Skin of body (tissue), 2 donors: ENCODE data around the gene ABCC9. TPM values are rescaled to one million over a fixed set of nuclear protein-coding genes. Genes with fewer than 3 reads are reported as not detected.

Experiments
- DNase-seq: peaks from one replicate; lab custom pipeline; 2025; lab: John Stamatoyannopoulos, UW
- total RNA-seq: library from RNA; depleted of rRNA; stranded (reverse); fragments of >200 nt; gene quantifications from one replicate; pipeline ENCODE4 v1.2.3, GENCODE V29; 2014

The ABCC9 gene
- total RNA-seq = 46.3 TPM

DNA sequence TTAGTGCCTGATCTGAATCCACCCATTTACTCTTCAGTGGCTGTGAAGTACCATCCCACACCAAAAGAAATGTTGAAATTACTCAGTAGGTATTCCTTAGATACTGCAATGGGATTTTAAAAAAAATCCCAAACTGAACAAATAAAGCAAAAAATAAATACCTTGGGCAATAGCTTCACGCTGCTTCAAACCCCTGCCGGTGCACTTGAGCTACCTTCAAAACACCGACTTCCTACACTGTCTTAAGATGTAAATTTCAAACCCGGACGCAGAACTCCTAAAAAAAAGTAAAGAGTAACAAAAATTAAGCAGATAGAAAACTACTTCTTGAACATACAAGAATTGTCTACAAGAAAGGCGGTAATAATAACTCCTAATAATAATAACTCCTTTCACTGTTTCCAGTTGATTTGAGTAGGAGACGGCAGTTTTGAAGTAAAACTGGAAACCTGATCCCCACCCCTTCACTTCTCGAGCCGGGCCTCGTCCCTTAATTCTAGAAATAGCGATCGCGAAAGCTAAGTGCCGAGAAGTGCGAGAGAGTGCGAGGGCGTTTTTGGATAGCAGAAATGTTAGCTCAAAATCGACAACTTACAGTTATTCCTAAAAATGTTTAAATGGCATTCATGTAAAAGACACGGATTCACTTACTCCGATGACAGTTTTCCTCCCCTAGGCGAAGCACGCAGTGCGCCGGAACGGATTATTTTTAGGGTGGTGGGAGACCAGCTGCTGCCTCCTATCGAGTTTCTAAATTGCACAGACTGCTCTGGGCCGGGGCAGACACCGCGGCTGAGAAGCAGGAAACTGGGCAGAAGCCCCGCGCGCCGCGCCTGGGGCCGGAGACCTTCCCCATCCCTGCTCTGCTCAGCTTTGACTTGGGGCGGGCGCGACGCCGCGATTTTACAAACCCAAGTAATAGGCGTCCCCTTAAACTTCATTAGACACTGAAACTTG lies at the start of gene ABCC9:
ABCC9 (minus strand) TSS at position 878 of the 957 bp plus-strand sequence. CDS start 4,752 bp downstream, outside the sequence.
- DNase-seq = peak; percentile 21

DNA sequence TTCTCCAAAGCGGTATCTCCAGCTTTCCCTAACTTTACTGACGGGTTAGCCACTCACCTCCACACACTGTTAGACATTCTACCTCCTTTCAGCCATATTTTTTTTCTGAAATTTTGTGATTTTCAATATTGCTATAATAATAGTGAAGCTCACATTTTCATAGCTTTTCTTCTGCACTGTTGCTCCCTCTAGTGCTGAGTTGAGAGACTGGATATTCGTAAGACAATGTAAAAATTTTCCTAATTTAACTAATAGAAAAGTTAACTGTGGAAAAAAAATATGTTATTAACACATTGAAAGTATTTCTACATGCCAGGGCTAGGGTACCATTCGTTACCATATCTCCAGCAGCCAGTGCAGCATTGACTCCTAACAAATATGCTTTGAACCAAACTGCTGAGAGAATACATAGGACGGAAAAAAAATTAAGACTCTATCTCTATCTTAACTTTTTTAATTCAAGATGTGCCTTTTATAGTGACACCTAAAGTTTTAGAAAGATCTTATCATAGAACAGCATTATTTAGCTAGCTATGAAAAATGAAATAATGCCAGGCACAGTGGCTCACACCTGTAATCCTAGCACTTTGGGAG lies 48.7 kb upstream of the ABCC9 start:
- peak; percentile 16 for DNase-seq

DNA sequence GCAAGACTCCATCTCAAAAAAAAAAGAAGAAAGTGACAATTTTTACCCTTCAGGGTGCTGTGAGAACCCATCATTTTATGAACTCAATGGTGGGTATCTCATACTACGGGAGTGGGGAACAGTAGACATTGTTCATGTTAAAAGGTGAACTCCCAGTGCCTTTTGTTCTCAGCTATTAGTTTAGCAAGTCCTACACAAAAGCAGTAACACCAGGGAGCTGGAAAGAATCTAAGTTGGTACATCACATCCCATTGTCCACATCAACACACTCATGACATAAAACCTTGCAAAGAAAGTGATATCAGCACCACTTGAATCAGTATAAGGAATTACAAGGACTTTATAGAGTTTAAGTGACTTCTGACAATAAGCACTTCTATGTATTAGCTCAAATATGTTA lies 47.4 kb upstream of the ABCC9 start:
- DNase-seq = no peak

DNA sequence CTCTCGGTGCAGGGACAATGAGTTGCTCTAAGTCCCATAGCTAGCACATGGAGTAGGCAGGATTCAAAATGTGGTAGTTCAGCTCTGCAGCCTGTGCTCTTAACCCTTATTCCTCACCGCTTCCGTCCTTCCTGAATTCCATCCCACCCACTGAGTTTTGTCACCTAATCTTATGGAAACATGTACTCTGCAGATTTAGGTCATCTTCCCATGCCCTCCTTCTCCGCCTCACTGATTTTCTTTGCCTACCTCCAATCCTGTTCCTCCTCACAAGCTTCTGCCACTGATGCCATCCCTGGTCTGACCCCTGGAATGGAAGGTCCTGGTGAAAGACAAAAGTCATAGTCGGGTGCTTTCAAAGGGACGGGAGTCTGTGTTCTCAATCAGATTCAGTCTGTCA lies 46.5 kb upstream of the ABCC9 start:
- no peak for DNase-seq

DNA sequence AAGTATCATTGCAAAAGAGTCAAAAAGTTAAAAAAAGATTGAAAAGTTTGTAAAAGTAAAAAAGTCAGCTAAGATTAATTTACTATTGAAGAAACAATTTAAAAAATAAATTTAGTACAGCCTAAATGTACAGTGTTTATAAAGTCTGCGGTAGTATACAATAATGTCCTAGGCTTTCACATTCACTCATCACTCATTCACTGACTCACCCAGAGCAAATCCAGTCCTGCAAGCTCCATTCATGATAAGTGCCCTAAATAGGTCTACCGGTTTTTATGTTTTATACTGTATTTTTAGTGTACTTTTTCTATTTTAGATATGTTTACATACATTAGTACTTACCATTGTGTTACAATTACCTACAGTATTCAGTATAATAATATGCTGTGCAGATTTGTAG lies 43.9 kb upstream of the ABCC9 start:
- DNase-seq = no peak

DNA sequence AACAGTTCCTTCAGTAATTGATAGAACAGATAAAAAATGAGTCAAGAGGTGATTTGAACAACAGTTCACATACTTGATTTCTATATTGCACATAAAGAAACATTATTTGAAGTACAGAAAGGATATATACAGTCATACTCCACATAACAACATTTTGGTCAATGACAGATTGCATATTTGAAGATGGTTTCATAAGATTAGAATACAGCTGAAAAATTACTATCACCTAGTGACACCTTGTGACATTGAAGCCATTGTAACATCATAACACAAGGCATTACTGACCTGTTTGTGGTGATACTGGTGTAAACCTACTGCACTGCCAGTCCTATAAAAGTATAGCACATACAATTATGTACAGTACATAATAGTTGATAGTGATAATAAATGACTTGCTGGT lies 43.1 kb upstream of the ABCC9 start:
- DNase-seq = no peak

DNA sequence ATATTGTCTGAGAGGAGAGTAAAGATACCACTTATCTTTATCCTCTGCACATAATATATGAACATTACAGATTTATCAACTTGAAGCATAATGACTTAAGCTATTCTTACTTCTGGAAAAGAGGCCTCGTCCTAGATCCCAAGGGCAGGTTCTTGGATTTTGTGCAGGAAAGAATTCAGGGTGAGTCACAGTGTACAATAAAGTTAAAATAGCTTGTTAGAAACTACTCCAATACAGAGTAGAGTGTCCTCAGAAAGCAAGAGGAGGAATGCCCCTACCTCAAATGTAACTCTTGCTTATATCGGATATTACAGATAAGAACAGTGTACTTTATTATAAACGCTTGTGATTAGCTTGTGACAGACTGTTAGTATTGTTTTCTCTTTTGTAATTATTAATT lies 41.9 kb upstream of the ABCC9 start:
- no peak for DNase-seq

DNA sequence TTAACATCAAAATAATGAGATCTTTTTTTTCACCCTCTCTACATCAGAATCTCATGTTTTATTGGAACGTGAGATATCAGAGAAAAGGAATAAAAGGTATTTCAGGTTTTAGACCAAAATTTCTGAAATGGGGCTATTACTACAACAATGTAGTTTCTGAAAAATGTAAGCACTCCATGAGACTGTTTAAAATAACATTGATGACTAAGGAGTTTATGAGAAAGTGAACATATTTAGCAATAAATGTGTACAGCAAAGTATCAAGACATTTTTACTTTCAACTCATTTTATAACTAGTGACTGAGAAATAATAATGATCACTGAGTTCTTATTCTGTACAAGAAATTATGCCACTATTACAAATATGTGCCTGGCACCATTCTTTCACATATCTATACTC lies 39.3 kb upstream of the ABCC9 start:
- DNase-seq = no peak

DNA sequence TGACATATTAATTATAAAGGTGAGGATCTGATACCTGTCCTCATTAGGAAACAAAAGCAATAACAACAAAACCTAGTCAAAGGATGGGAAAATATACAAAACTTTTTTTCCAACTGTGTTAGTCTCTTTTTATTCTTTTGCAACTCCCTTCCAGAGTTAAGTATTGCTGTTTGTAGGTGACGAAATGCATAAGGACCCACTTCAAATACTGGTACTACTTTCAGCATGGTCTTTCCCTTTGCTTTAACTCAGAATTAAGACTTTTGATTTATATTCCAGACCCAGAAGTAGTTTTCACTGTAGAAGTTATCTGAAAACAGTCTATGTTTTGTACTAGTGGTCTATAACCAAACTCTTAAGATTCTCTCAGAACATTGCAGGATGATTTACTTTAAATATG lies 34.1 kb upstream of the ABCC9 start:
- no peak for DNase-seq

DNA sequence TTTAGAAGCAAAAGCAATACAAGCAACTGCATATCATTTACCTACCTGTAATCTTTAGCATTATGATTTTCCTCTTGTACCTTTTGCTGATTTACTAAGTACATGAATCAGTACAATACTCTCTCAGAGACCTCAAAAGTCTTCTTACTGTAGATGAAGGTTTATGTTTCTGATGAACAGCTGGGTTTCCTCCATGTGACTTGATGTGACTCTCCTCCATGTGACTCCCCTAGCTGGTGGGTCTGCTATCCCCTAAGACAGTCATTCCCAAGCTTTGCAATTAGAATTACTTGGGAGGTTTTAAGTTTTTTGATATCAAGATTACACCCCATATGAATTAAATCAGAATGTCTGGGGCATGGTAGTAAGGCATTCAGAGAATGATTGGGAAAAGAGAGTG lies 32.0 kb upstream of the ABCC9 start:
- DNase-seq = no peak

DNA sequence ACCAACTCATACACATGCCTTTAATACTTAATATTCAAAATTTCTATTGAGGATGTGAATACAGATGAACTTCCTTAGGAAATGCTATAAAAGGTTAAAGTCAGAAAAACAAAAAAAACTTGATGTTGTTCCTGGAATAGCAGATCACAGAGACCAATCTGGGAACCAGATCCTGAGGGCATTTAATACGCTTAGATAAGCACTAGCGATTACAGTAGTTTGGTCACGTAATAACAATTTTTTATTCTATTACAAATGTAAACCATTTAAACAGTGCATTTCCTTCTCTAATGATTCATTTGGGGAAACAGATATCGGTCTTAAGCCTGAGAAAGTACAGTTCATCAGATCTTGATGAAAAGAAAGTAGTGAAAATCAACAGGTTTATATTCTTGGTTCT lies 30.8 kb upstream of the ABCC9 start:
- DNase-seq = no peak

DNA sequence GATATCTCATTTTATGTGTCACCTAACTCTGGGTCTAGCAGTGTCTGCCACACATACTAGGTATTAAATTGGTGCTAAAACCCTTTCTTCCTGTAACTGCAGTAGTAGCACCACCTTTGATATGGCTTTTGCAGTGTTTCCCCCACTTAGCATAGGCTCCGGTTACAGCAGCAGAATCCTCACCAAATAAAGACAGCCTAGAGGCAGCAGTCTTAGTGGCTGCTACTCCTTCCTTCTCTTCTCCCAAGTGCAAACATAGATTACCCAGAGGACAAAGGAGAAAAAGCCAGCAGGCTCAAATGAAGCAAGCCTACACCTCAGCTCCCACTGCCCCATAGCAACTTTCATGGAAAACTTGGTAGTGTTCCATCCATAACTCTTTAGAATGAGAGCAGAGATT lies 30.1 kb upstream of the ABCC9 start:
- peak; percentile 0 for DNase-seq

DNA sequence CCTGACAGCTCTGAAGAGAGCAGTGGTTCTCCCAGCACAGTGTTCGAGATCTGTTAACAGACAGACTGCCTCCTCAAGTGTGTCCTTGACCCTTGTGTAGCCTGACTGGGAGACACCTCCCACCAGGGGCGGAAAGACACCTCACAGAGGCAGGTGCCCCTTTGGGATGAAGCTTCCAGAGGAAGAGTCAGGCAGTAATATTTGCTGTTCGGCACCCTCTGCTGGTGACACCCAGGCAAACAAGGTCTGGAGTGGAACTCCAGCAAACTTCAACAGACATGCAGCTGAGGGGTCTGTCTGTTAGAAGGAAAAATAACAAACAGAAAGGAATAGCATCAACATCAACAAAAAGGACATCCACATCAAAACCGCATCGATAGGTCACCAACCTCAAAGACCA lies 21.6 kb upstream of the ABCC9 start:
- no peak for DNase-seq

DNA sequence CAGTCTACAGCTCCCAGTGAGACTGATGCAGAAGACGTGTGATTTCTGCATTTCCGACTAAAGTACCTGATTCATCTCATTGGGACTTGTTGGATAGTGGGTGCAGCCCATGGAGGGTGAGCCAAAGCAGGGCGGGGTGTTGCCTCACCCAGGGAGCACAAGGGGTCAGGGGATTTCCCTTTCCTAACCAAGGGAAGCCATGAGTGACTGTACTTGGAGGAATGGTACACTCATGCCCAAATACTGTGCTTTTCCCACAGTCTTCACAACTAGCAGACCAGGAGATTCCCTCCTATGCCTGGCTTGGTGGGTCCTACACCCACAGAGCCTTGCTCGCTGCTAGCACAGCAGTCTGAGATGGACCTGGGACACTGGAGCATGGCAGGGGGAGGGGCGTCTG lies 21.0 kb upstream of the ABCC9 start:
- DNase-seq = no peak

DNA sequence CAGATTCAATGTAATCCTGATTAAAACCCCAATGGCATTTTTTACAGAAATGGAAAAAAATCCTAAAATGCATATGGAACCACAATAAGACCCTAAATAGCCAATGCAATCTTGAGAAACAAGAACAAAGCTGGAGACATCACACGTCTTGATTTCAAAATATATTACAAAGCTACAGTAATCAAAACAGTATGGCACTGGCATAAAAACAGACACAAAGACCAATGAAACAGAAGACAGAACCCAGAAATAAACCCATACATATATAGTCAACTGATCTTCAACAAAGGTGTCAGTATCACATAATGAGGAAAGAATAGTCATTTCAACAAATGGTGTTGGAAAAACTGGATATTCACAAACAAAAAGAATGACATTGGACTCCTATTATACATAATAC lies 9.4 kb upstream of the ABCC9 start:
- DNase-seq = no peak

DNA sequence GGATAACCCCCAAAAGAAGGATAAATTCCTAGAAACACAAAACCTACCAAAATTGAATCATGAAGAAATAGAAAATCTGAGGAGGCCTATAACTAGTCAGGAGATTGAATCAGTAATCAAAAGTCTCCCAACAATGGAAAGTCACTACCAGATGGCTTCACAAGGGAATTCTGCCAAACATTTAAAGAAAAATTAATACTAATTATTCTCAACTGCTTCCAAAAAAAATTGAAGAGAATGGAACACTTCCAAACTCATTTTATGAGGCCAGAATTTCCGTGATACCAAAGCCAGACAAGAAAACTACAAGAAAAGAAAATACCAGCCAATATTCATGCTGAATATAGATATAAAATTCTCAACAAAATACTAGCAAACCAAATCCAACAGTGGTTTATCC lies 7.8 kb upstream of the ABCC9 start:
- no peak for DNase-seq

DNA sequence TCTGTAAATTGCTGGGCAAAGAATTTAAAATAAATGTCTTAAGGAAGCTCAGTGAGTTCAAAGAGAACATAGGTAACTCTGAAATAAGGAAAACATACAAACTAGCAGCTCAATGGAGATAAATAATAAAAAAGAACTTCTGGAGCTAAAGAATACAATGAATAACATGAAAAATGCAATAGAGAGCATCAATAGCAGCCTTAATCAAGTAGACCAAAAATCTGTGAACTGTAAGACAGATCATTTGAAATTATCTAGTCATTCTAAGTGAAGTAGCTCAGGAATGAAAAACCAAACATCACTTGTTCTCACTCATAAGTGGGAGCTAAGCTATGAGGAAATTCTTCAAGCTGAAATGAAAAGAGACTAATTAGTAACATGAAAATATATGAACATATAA lies 5.8 kb upstream of the ABCC9 start:
- DNase-seq = no peak

DNA sequence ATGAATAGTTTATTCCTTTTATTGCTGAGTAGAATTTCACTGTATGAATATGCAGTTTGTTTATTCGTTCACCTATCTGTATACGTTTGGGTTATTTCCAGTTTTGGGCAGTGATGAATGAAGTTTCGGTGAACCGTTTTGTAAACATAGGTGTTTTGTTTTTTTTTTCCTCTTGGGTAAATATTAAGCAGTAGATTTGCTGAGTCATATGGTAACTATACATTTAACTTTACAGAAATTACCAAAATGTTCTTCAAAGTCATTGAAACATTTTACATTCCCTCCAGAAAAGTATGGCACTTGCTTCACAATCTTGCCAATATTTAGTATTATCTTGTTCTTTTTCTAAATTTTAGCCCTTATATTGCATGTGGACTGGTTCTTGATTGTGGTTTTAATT lies 3.8 kb upstream of the ABCC9 start:
- no peak for DNase-seq

DNA sequence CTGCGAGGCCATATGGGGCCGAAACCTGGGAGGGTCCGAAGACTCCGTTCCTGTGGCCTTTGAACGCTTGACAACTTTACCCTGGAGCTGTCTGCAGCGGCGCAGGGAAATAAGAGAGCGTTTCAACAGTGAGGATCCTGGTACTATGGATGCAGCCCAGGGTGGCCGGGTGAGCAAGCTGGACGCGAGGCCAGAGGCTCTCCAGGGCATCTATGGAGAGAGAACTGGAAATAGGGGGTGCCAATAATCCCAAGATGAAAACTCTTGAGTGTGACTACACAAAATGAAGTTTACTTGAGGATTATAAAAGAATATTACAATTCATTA lies 1.1 kb upstream of the ABCC9 start:
- DNase-seq = no peak

DNA sequence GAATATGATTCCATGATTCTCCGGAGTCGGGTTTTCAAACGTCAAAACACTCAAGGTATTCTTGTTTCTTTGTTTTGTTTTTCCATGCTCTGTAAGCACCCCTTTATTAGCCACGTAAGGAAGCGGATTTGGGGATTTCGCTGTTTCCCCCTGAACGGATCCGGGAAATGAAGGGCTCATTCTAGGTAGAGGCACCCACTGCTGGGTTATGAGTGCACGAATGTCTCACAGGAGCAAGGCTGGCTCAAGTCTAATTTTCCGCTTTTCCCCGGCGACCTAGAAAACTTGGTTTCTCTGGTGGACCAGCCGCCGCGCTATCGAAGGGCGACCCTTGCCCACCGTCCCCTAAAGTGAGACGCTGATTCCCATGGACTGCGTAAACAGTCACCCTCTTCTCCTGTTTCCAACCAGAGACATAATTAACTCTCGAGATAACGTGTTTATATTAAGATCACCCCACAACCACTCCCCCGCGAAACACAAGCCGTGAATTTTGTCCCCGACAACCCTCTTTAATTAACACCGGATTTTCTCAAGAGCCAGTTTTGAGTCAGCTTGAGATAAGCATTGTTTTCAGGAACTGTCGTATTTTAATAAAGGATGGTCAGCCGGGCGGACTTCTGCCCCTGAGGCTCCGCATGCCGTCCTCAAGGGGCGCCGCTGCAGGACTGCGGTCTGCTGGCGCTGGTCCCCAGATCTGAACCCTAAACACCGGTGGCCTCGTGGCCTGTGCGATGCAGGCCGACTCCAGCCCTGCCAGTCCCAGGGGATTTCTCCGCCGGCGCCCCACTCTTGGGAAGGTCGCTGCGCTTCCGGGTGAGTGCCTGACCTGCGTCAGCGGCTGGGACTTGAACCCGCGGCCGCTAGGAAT lies 515 bp upstream of the ABCC9 start:
- no peak for DNase-seq

DNA sequence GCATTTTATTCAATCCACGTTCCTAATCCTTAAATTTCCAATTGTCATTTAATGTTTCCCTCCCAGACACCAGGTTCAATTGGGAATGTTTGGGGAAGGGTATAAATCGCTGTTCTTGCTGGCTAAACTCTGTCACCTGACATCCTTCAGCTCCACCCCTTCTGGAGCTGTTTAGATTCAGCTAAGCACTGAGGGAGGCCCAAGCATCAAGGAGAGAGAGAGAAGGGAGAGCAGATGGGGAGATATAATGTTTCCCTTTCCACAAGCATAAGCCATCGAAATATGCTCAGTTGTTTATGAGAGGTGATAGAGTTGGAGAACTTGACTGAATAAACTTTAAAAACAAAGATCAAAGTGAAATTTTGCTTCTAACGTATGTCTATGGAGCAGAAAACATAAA lies 1.8 kb downstream of the ABCC9 start:
- peak; percentile 28 for DNase-seq

DNA sequence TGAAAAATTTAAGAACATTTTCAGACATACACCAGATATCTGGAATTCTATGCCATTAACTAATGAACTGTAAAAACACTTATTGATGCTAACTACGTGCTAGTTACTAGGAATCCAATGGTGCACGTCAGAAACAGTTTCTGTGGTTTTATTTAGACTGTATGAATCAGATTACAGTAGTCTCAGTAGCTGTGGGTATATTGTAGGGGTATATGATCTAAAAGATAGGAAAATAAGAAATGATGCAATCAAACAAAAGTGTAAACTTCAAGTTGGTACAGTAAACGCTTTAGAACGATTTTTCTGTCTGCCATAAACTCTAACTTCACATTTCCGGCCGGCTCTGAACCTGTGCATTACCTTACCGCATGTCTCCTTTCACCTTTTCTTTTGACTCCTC lies 2.3 kb downstream of the ABCC9 start:
- DNase-seq = no peak
